ENCODE data around the gene E4F1.

E4F1 gene

GRCh38 chr16:2275476-2276367 is 52.3 kb downstream of the E4F1 start:
- no peak for DNase-seq (ENCODE audit: low read depth in 2 of 2)

DNA sequence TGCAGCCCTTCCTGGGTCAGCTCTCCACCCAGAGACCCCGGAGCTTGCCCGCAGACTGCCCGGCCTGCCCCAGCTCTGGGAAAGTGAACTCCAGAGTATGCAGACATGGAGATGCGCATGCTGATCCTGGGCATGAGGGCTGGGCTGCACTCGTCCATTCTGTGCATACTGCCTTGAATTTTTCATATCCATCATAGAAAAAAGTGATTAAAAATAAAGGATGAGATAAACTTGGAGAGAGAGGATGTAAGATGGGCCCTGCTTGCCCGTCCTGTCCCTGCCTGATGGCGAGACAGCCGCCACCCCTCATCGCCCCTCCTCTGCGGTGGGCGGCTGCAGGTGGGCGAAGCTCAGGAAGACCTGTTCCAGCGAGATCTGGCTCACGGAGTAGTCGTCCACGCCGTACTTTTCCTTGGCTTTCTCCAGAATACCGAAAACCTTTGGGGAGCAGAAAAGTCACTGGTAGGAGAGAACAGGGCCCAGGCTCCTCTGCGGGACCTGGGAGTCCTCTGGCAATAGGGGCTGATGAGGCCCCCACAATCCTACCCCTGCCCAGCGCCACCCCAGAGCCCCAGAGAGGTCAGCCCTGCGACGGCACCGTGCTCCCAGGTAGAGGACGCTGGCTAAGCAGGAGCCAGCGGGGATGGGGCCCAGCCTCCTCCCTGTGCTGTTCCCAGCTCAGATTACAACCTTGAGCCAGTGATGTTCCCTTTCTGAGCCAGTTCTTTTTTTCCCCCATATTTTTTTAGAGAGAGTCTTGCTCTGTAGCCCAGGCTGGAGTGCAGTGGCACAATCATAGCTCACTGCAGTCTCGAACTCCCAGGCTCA is 53.2 kb downstream of the E4F1 start:
- DNase-seq (ENCODE audit: low read depth in 2 of 2): no peak

GRCh38 chr16:2277466-2278271 is 54.3 kb downstream of the E4F1 start:
- DNase-seq (ENCODE audit: low read depth in 2 of 2): no peak

DNA sequence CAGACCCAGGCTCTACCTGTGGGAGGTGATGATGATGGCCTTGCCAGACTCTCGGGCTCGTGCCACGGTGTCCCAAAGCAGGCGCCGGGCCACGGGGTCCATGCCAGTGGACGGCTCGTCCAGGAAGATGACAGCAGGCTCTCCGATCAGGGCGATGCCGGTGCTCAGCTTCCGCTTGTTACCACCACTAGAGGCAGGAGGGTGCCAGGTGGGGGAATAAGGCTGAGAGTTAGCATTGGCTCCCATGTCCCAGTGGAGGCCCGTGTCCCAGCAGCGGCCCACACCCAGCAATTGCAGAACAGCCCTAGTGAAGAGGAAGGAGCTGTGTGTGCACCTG is 54.8 kb downstream of the E4F1 start:
- DNase-seq (ENCODE audit: low read depth in 2 of 2): no peak

DNA sequence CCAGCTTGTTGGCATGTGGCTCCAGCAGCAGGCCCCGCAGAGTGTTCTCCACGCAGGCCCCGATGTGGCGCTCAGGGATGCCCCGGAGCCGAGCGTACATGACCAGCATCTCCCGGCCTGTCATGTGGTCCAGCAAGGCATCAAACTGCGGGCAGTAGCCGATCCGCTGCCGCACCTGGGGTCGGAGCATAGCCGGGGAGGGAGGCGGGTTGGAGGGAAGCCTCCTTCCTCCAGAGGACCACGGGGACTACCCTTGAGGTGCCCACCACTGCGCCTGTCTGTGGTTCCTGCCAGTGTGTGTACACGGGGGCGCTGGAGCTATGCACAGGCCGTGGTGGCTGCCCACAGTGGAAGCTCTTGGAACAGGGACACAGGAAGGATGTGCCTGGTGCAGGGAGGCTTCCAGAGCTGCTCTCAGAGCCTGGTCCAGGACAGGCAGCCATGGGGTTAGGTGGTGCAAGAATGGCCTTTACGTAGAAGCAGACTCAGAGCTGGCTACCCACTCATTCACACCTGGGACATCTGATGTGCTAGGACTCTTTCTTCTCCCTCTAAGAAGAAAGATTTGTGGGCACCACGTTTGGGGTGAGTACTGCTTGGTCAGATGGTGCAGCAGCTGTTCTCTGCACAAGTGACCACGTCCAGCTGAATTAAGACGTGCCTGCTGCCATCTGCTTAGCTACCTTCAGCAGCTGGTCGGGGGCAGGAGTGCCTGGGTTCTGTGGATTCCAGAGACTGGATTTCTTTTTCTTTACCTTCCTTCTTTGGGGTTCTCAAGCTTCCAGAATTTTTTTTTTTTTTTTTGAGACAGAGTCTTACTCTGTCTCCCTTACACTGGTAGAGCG is 55.8 kb downstream of the E4F1 start:
- no peak for DNase-seq (ENCODE audit: low read depth in 2 of 2)

GRCh38 chr16:2280461-2280860 is 57.1 kb downstream of the E4F1 start:
- no peak for DNase-seq (ENCODE audit: low read depth in 2 of 2)

DNA sequence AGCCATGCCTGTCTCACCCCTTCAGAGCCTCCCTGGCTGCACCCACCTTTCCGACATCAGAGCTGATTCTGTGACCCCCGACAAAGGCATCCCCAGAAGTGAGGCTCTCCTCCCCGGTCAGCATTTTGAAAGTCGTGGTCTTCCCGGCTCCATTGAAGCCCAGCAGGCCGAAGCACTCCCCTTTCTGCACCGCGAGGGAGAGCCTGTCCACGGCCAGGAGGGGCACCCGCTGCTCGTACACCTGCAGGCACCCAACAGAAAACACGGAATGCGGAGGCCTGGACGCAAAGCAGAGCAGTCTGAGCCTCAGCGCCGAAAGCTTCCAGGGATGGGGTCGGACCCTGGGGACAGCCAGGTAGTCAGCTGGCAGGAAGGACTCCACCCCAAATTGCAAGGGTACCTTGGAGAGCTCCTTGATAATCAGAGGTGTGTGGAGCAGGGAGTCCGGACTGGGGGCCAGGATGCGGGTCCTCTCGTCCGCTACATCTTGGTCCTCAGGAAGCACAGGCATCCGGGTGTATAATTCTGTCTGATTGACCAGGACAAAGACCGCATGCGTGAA is 57.7 kb downstream of the E4F1 start:
- DNase-seq (ENCODE audit: low read depth in 2 of 2): no peak

- no peak for DNase-seq (ENCODE audit: low read depth in 2 of 2)
Observed at GRCh38 chr16:2282262-2282661, 58.9 kb downstream of the E4F1 start.

GRCh38 chr16:2282866-2283555 is 59.6 kb downstream of the E4F1 start:
- DNase-seq (ENCODE audit: low read depth in 2 of 2): no peak

DNA sequence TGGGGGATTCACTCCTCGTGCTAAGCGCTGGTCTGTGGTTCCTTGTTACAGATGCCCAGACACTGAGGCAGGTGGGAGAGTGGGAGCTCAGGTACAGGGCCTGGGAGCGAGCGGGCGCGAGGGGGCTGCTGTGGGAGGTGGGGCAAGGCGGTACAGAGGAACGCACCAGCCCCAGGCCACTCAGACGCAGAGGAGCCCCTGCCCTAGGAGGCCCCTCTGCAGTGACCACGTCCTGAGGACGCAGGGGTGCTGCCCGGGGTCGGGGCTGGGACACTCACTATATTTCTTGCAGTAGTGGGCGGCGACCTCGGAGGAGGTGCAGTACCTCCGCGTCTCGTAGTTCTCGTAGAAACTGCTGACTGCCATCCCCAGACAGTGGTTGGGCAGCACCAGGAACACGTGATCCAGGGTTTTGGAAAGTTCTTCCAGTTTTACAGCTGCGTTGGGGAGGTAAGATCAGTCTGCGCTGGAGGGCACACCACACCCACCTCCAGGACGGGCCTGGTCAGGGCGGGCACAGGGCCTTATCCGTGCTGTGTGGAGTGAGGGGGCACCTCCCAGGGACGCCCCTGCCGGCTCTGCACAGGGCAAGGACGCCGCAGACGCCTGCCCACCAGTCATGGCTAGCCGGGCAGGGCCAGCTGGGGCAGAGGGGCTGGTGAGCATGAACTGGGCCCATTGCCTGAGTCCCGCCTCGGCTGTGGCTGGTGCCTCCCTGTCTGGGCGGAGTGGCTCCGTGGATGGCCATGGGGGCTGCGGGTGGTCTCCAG is 60.8 kb downstream of the E4F1 start:
- DNase-seq (ENCODE audit: low read depth in 2 of 2): no peak

- no peak for DNase-seq (ENCODE audit: low read depth in 2 of 2)
Observed at GRCh38 chr16:2284797-2285576, 61.6 kb downstream of the E4F1 start.
